SHP77 (cell line): ENCODE measurements around the gene CCZ1.
"Not testable (repeated sequence)": the region's sequence is repeated elsewhere in the genome, so short reads cannot be mapped to it uniquely, and the experiment has no call there.

Experiments used
- DNase-seq, 2 experiments: peaks; one replicate each; lab custom pipeline; 2025; lab: John Stamatoyannopoulos, UW

The CCZ1 gene

GRCh38 chr7:5908835-5909234 lies 10.3 kb downstream of the CCZ1 start:
- not testable (repeated sequence) for DNase-seq

DNA sequence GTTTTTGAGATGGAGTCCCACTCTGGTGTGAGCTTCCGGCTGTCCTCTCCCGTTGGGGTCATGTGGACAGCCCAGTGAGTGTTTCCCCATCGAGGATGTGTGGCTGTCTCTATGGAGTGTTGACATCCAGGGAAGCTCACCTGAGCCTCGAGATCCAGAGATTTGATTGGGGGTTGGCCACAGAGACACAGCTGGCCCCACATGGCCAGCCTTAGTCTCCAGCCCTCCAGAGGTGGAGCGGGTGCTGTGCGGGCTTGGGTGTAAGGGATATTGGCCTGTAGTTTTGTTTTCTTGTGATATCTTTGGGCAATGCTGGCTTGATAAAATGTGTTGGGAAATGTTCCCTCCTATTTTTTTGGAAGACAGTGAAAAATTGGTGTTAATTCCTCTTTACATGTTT lies 18.0 kb downstream of the CCZ1 start:
- not testable (repeated sequence) for DNase-seq

DNA sequence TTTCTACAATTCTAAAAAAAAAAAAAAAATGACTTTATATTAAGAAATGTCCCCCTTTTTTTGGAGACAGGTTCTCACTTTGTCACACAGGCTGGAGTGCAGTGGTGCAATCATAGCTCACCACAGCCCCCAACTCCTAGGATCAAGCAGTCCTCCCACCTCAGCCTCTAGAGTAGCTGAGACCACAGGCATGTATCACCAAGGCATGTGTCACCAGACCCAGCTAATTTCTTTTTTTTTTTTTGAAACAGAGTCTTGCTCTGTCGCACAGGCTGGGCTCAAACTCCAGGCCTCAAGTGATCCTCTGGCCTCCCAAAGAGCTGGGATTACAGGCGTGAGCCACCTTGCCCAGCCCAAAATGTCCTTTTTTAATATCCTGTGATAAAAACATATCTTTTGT lies 25.6 kb downstream of the CCZ1 start:
- not testable (repeated sequence) for DNase-seq

DNA sequence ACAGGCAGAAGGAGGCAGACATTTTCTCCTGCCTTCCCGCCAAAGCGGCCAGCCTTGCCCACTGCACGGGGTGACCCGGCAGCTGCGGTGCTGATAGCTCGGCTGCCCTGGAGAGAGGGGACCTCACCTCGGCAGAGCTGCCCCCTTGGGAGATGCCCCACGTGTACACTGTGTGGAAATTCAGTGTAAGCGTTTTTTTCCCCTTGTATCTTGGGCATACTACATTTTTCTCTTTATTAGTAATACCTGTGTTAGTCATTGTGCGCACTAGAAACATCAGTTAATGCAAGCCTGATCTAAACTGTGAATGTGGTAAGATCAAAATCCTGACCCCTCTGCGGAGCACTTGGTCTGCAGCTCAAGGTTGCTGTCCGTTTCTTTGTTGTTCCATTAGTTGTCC lies 26.1 kb downstream of the CCZ1 start:
- not testable (repeated sequence) for DNase-seq

DNA sequence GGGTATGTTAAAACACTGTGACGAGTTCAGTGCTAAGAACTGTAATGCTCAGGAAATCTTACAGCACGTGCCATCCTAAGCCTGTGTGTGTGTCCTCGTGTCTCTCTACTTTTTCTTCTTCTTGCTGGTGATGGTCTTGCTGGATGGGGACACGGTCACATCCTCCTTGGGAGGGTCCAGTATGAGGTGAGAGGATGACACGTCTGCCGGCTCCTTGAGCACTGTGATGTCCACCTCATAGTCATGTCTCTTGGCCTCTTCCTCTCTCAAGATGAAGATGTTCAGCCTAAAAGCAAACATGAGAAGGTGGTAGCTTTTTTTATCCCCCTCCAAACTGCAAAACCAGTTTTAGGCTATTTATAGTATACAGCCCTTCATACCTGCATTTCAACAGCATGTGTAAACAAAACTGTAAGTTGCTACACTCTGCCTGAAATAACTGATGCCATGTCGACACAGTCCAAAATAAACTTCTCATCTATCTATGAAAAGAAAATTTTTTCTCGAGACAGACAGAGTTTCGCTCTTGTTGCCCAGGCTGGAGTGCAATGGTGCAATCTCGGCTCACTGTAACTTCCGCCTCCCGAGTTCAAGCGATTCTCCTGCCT lies 27.8 kb downstream of the CCZ1 start:
- DNase-seq, result not testable (repeated sequence)

GRCh38 chr7:5930290-5930689 lies 31.8 kb downstream of the CCZ1 start:
- not testable (repeated sequence) for DNase-seq

- DNase-seq, result not testable (repeated sequence)
Measured at GRCh38 chr7:5931250-5931649, 32.7 kb downstream of the CCZ1 start.

GRCh38 chr7:5931905-5932644 lies 33.5 kb downstream of the CCZ1 start:
- DNase-seq, result not testable (repeated sequence)

DNA sequence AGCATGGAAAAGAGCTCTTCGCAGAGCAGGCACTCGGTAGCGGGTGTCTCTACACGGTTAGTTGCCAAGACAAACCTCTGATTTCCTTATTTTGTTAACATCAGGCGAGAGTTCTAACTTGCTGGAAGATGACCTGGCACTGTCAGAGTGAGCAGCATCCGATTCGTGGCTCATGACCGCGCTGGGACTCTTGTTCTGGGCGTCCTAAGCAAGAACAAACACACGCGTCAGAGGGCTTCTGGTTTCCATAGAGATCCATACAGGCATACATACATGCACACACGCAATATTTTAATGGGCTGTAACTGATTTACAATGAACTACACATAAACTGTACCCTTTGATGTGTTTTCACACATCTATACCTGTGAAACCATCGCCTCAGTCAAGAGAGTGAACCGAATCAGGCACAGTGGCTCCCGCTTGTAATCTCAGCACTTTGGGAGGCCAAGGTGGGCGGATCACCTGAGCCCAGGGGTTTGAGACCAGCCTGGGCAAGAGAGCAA lies 36.5 kb downstream of the CCZ1 start:
- not testable (repeated sequence) for DNase-seq

GRCh38 chr7:5963205-5963604 lies 64.7 kb downstream of the CCZ1 start:
- DNase-seq, result not testable (repeated sequence)

- DNase-seq, result not testable (repeated sequence)
Measured at GRCh38 chr7:5963810-5964209, 65.3 kb downstream of the CCZ1 start.

GRCh38 chr7:5970347-5970911 lies 71.9 kb downstream of the CCZ1 start, which contains the start of gene RSPH10B:
Gene RSPH10B, minus strand, starts transcription at chr7:5970689. Its CDS starts 3,573 bp downstream, at chr7:5967116.
- not testable (repeated sequence) for DNase-seq

GRCh38 chr7:5973580-5973979 lies 75.0 kb downstream of the CCZ1 start:
- DNase-seq, result not testable (repeated sequence)
